Activated naive CD8-positive, alpha-beta T cell treated with anti-CD3 and anti-CD28 coated beads, Interleukin-2, amount 50 U/mL, for 24 hours (primary cell): ENCODE measurements around the gene CELF2.

ENCODE experiments used
- ATAC-seq: fragments of 150-1000 bp; cut with Tn5 transposase; one replicate; pipeline ENCODE4 v1.10.0; 2021
- DNase-seq: peaks from one replicate; pipeline ENCODE4 v3.0.0; 2021
- H3K27ac Mint-ChIP-seq: one replicate; pipeline ENCODE4 v1.8.0; 2021; ENCODE audit warnings: mild to moderate bottlenecking, mixed read lengths
- H3K27me3 Mint-ChIP-seq: one replicate; pipeline ENCODE4 v1.8.0; 2021; ENCODE audit warnings: mixed read lengths
- H3K36me3 Mint-ChIP-seq: one replicate; pipeline ENCODE4 v1.8.0; 2021; ENCODE audit warnings: low read depth, mixed read lengths
- H3K4me1 Mint-ChIP-seq: one replicate; pipeline ENCODE4 v1.8.0; 2021; ENCODE audit warnings: mixed read lengths
- H3K4me3 Mint-ChIP-seq: one replicate; pipeline ENCODE4 v1.8.0; 2021; ENCODE audit warnings: mild to moderate bottlenecking, moderate library complexity, mixed read lengths
- H3K9me3 Mint-ChIP-seq: one replicate; pipeline ENCODE4 v1.8.0; 2021; ENCODE audit warnings: mixed read lengths

Gene CELF2

GRCh38 chr10:11049806-11050205 lies 32.1 kb downstream of the CELF2 start:
- ATAC-seq (no peak), DNase-seq (no peak)
- Mint-ChIP-seq H3K27me3 (peaks cover 2% of the 10 kb centered on the region), H3K4me3 (no peak overlapping the region), H3K9me3 (no peaks in the 10 kb centered on the region), H3K4me1 (no peaks in the 10 kb centered on the region), H3K36me3 (no peaks in the 10 kb centered on the region), H3K27ac (no peak overlapping the region)

- DNase-seq (no peak), ATAC-seq (no peak)
- no peaks in the 10 kb centered on the region for H3K36me3 Mint-ChIP-seq
- no peaks in the 10 kb centered on the region for H3K4me1 Mint-ChIP-seq
- H3K27ac Mint-ChIP-seq: no peak overlapping the region
- peaks cover 2% of the 10 kb centered on the region for H3K27me3 Mint-ChIP-seq
- H3K4me3 Mint-ChIP-seq: no peak overlapping the region
- H3K9me3 Mint-ChIP-seq: no peaks in the 10 kb centered on the region
Measured at GRCh38 chr10:11050301-11051287, 32.9 kb downstream of the CELF2 start.

- Mint-ChIP-seq H3K4me3 (no peak overlapping the region), H3K4me1 (no peaks in the 10 kb centered on the region), H3K27ac (no peak overlapping the region), H3K27me3 (no peaks in the 10 kb centered on the region), H3K36me3 (no peaks in the 10 kb centered on the region), H3K9me3 (no peaks in the 10 kb centered on the region)
- DNase-seq: no peak
- ATAC-seq: no peak
Measured at GRCh38 chr10:11057018-11057417, 39.3 kb downstream of the CELF2 start.

- Mint-ChIP-seq H3K27me3 (no peaks in the 10 kb centered on the region), H3K4me1 (no peaks in the 10 kb centered on the region), H3K27ac (no peak overlapping the region), H3K4me3 (no peak overlapping the region), H3K36me3 (no peaks in the 10 kb centered on the region), H3K9me3 (no peaks in the 10 kb centered on the region)
- DNase-seq (no peak), ATAC-seq (no peak)
Measured at GRCh38 chr10:11057448-11057847, 39.8 kb downstream of the CELF2 start.

GRCh38 chr10:11057994-11058393 lies 40.3 kb downstream of the CELF2 start:
- DNase-seq (no peak), ATAC-seq (no peak)
- H3K9me3 Mint-ChIP-seq: no peaks in the 10 kb centered on the region
- H3K27ac Mint-ChIP-seq: no peak overlapping the region
- H3K4me3 Mint-ChIP-seq: no peak overlapping the region
- H3K27me3 Mint-ChIP-seq: no peaks in the 10 kb centered on the region
- no peaks in the 10 kb centered on the region for H3K4me1 Mint-ChIP-seq
- no peaks in the 10 kb centered on the region for H3K36me3 Mint-ChIP-seq

- Mint-ChIP-seq H3K27me3 (no peaks in the 10 kb centered on the region), H3K4me3 (no peak overlapping the region), H3K4me1 (no peaks in the 10 kb centered on the region), H3K9me3 (no peaks in the 10 kb centered on the region), H3K36me3 (no peaks in the 10 kb centered on the region), H3K27ac (no peak overlapping the region)
- DNase-seq (no peak), ATAC-seq (no peak)
Measured at GRCh38 chr10:11058965-11059364, 41.3 kb downstream of the CELF2 start.

- no peaks in the 10 kb centered on the region for H3K27me3 Mint-ChIP-seq
- H3K27ac Mint-ChIP-seq: no peak overlapping the region
- no peaks in the 10 kb centered on the region for H3K4me1 Mint-ChIP-seq
- ATAC-seq: no peak
- no peaks in the 10 kb centered on the region for H3K9me3 Mint-ChIP-seq
- no peak for DNase-seq
- no peaks in the 10 kb centered on the region for H3K36me3 Mint-ChIP-seq
- H3K4me3 Mint-ChIP-seq: no peak overlapping the region
Measured at GRCh38 chr10:11063856-11064255, 46.2 kb downstream of the CELF2 start.

GRCh38 chr10:11064832-11065231 lies 47.2 kb downstream of the CELF2 start:
- DNase-seq (no peak), ATAC-seq (no peak)
- Mint-ChIP-seq H3K9me3 (no peaks in the 10 kb centered on the region), H3K4me3 (no peak overlapping the region), H3K4me1 (no peaks in the 10 kb centered on the region), H3K36me3 (no peaks in the 10 kb centered on the region), H3K27ac (no peak overlapping the region), H3K27me3 (no peaks in the 10 kb centered on the region)

- no peak overlapping the region for H3K27ac Mint-ChIP-seq
- ATAC-seq: no peak
Measured at GRCh38 chr10:11065567-11065966, 47.9 kb downstream of the CELF2 start.

GRCh38 chr10:11066520-11066919 lies 48.8 kb downstream of the CELF2 start:
- no peaks in the 10 kb centered on the region for H3K4me1 Mint-ChIP-seq
- H3K4me3 Mint-ChIP-seq: no peak overlapping the region
- H3K27ac Mint-ChIP-seq: no peak overlapping the region
- DNase-seq: no peak
- H3K9me3 Mint-ChIP-seq: no peaks in the 10 kb centered on the region
- no peak for ATAC-seq
- H3K36me3 Mint-ChIP-seq: no peaks in the 10 kb centered on the region
- no peaks in the 10 kb centered on the region for H3K27me3 Mint-ChIP-seq

More at GRCh38 chr10:11065567-11065966, 47.9 kb downstream of the CELF2 start:
- Mint-ChIP-seq H3K36me3 (no peaks in the 10 kb centered on the region), H3K4me3 (no peak overlapping the region), H3K4me1 (no peaks in the 10 kb centered on the region), H3K9me3 (no peaks in the 10 kb centered on the region), H3K27me3 (no peaks in the 10 kb centered on the region)
- no peak for DNase-seq

GRCh38 chr10:11068861-11069633 lies 51.4 kb downstream of the CELF2 start:
- Mint-ChIP-seq H3K27me3 (peaks cover 3% of the 10 kb centered on the region), H3K36me3 (no peaks in the 10 kb centered on the region), H3K27ac (no peak overlapping the region), H3K9me3 (no peaks in the 10 kb centered on the region), H3K4me3 (no peak overlapping the region), H3K4me1 (no peaks in the 10 kb centered on the region)
- ATAC-seq: no peak
- no peak for DNase-seq

- no peak for ATAC-seq
- Mint-ChIP-seq H3K27me3 (peaks cover 5% of the 10 kb centered on the region), H3K36me3 (no peaks in the 10 kb centered on the region), H3K4me3 (no peak overlapping the region), H3K9me3 (no peaks in the 10 kb centered on the region), H3K4me1 (peaks cover 6% of the 10 kb centered on the region), H3K27ac (no peak overlapping the region)
- no peak for DNase-seq
Measured at GRCh38 chr10:11073410-11073809, 55.7 kb downstream of the CELF2 start.

GRCh38 chr10:11074536-11075267 lies 57.0 kb downstream of the CELF2 start:
- H3K27me3 Mint-ChIP-seq: peaks cover 5% of the 10 kb centered on the region
- H3K9me3 Mint-ChIP-seq: peaks cover under 1% of the 10 kb centered on the region
- H3K4me3 Mint-ChIP-seq: no peak overlapping the region
- DNase-seq (no peak), ATAC-seq (no peak)
- H3K4me1 Mint-ChIP-seq: peaks cover 6% of the 10 kb centered on the region
- no peaks in the 10 kb centered on the region for H3K36me3 Mint-ChIP-seq
- no peak overlapping the region for H3K27ac Mint-ChIP-seq

GRCh38 chr10:11076221-11076620 lies 58.5 kb downstream of the CELF2 start:
- ATAC-seq (no peak), DNase-seq (no peak)
- Mint-ChIP-seq H3K4me3 (no peak overlapping the region), H3K27ac (no peak overlapping the region), H3K4me1 (peaks cover 6% of the 10 kb centered on the region), H3K36me3 (no peaks in the 10 kb centered on the region), H3K27me3 (peaks cover 5% of the 10 kb centered on the region), H3K9me3 (peaks cover 3% of the 10 kb centered on the region)
